Ishikawa (cell line): ENCODE data around the gene SMYD3.

Experiments
- CEBPB ChIP-seq: IDR thresholded peaks from 2 replicates; pipeline ENCODE4 v1.6.1; 2012
- CREB1 ChIP-seq: IDR thresholded peaks from 2 replicates; pipeline ENCODE4 v1.6.1; 2012; ENCODE audit warnings: low read depth
- EGR1 ChIP-seq: IDR thresholded peaks from 2 replicates; pipeline ENCODE4 v1.6.1; 2012
- EP300 ChIP-seq: IDR thresholded peaks from 2 replicates; pipeline ENCODE4 v1.6.1; 2012; ENCODE audit warnings: borderline replicate concordance
- MAX ChIP-seq: IDR thresholded peaks from 2 replicates; pipeline ENCODE4 v1.6.1; 2012
- RAD21 ChIP-seq: IDR thresholded peaks from 2 replicates; pipeline ENCODE4 v1.6.1; 2012; ENCODE audit warnings: low read depth
- REST ChIP-seq: IDR thresholded peaks from 2 replicates; pipeline ENCODE4 v1.6.1; 2012; ENCODE audit warnings: low read depth, mild to moderate bottlenecking
- TAF1 ChIP-seq: IDR thresholded peaks from 2 replicates; pipeline ENCODE4 v1.6.1; 2012; ENCODE audit warnings: low read depth, mild to moderate bottlenecking
- TEAD4 ChIP-seq: IDR thresholded peaks from 2 replicates; pipeline ENCODE4 v1.6.1; 2012
- USF1 ChIP-seq: IDR thresholded peaks from 2 replicates; pipeline ENCODE4 v1.6.1; 2012
- YY1 ChIP-seq: IDR thresholded peaks from 2 replicates; pipeline ENCODE4 v1.6.1; 2012; ENCODE audit warnings: low read depth
- ZBTB7A ChIP-seq: IDR thresholded peaks from 2 replicates; pipeline ENCODE4 v1.6.1; 2012; ENCODE audit warnings: low read depth

GRCh38 chr1:245932302-245932972, 574.6 kb downstream of the SMYD3 start:
- TF ChIP-seq CEBPB, result no peak
- TF ChIP-seq TAF1, result no peak
- no peak for TF ChIP-seq MAX
- no peak for TF ChIP-seq RAD21
- no peak for TF ChIP-seq CREB1
- TF ChIP-seq REST, result no peak
- no peak for TF ChIP-seq YY1
- TF ChIP-seq EP300, result no peak
- no peak for TF ChIP-seq EGR1
- TF ChIP-seq USF1, result no peak
- TF ChIP-seq TEAD4, result no peak
- TF ChIP-seq ZBTB7A, result no peak
